Tibial nerve (tissue), 4 donors: ENCODE data around the gene OSBPL9. TPM values are rescaled to one million over a fixed set of nuclear protein-coding genes. Genes with fewer than 3 reads are reported as not detected.

Experiments used
- small RNA-seq: library from RNA; depleted of rRNA; stranded (forward); fragments of <200 nt; gene quantifications from one replicate; pipeline ENCODE3, GENCODE V24; 2016
- total RNA-seq, 4 donors: library from RNA; depleted of rRNA; stranded (reverse); fragments of >200 nt; gene quantifications; one replicate each; pipeline ENCODE4 v1.1.0, GENCODE V29; 2016

Gene OSBPL9
- total RNA-seq, 4 donors from 2014 or later, result 86.1 to 132 (median 96.9) TPM

Small RNAs within 50 kb of the gene (small RNA-seq; reads per million reads assigned to genes)
- not detected for gene AL050343.2
- gene RF00568, result not detected

Other genes starting within 250 kb of the OSBPL9 start
- 100 to 1,000 TPM in 3 of 4 donors, 10 to 100 TPM in 1; 94.8 to 133 (median 125) TPM for gene EPS15, start 97.8 kb upstream of the OSBPL9 start, total RNA-seq